Activated CD8-positive, alpha-beta T cell treated with anti-CD3 and anti-CD28 coated beads, Interleukin-2, amount 10 ng/mL, durations not matched to agents 7 days and 5 days (primary cell): ENCODE data around the gene NRXN3. TPM values are rescaled to one million over a fixed set of nuclear protein-coding genes. Genes with fewer than 3 reads are reported as not detected.

Source experiments
- ATAC-seq: fragments of 150-1000 bp; cut with Tn5 transposase; one replicate; pipeline ENCODE4 v1.10.0; 2021; ENCODE audit warnings: moderate library complexity
- CTCF ChIA-PET: fragments of 350-600 bp; sonication (Branson Sonifier 250); formaldehyde crosslinking; loops from one replicate; lab custom pipeline; 2021; ENCODE audit warnings: antibody characterized with exemption; lab: Charles Lee
- POLR2A ChIA-PET: fragments of 350-600 bp; sonication (Branson Sonifier 250); formaldehyde crosslinking; loops from one replicate; lab custom pipeline; 2021; ENCODE audit warnings: antibody characterized with exemption; lab: Charles Lee
- DNase-seq: peaks from one replicate; pipeline ENCODE4 v3.0.0-alpha.2; 2020
- H3K27ac Mint-ChIP-seq: one replicate; pipeline ENCODE4 v1.8.0; 2021; ENCODE audit warnings: mild to moderate bottlenecking, mixed read lengths
- H3K27me3 Mint-ChIP-seq: one replicate; pipeline ENCODE4 v1.8.0; 2021; ENCODE audit warnings: low read depth, mixed read lengths
- H3K36me3 Mint-ChIP-seq: one replicate; pipeline ENCODE4 v1.8.0; 2021; ENCODE audit warnings: low read depth, mixed read lengths
- H3K4me1 Mint-ChIP-seq: one replicate; pipeline ENCODE4 v1.8.0; 2021; ENCODE audit warnings: low read depth, mixed read lengths
- H3K4me3 Mint-ChIP-seq: one replicate; pipeline ENCODE4 v1.8.0; 2021; ENCODE audit warnings: mild to moderate bottlenecking, mixed read lengths
- H3K9me3 Mint-ChIP-seq: one replicate; pipeline ENCODE4 v1.8.0; 2022; ENCODE audit warnings: mixed read lengths; ENCODE audit not compliant: insufficient read depth
- total RNA-seq, 2 experiments: library from RNA; stranded (reverse); gene quantifications; one replicate each; pipeline ENCODE4 v1.2.3, GENCODE V29; 2021

The NRXN3 gene
- total RNA-seq, 2 experiments from 2014 or later = not detected

DNA sequence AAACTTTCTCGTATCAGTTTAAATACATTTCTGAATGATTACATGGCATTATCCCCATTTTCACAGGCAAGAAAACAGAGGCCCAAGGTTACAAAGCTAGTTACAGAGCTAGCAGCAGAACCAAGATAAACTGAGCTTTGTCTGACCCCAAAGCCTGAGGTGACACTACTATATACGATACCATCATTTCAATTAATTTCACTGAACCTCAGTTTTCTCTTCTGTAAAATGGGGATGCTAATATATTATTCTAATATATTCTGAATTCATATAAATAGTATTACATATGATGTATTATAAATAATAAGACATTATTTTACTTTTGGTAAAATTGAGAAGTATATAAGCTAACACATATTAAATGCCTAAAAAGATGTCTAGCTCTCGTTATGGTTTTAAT lies 143.3 kb downstream of the NRXN3 start:
- H3K27me3 Mint-ChIP-seq = peaks cover 3% of the 10 kb centered on the region
- POLR2A ChIA-PET = no interaction called here
- no peak for DNase-seq
- H3K9me3 Mint-ChIP-seq = no peaks in the 10 kb centered on the region
- H3K27ac Mint-ChIP-seq = no peak overlapping the region
- no peak for ATAC-seq
- H3K36me3 Mint-ChIP-seq = no peaks in the 10 kb centered on the region
- CTCF ChIA-PET = no interaction called here
- H3K4me1 Mint-ChIP-seq = no peaks in the 10 kb centered on the region
- no peak overlapping the region for H3K4me3 Mint-ChIP-seq

GRCh38 chr14:78314484-78314883 lies 144.3 kb downstream of the NRXN3 start:
- CTCF ChIA-PET = no interaction called here
- H3K36me3 Mint-ChIP-seq = no peaks in the 10 kb centered on the region

GRCh38 chr14:78316052-78316451 lies 145.9 kb downstream of the NRXN3 start:
- CTCF ChIA-PET = no interaction called here
- H3K4me3 Mint-ChIP-seq = no peak overlapping the region
- H3K9me3 Mint-ChIP-seq = no peaks in the 10 kb centered on the region
- POLR2A ChIA-PET = no interaction called here
- no peaks in the 10 kb centered on the region for H3K27me3 Mint-ChIP-seq
- DNase-seq = no peak
- no peaks in the 10 kb centered on the region for H3K36me3 Mint-ChIP-seq
- H3K4me1 Mint-ChIP-seq = no peaks in the 10 kb centered on the region
- H3K27ac Mint-ChIP-seq = no peak overlapping the region
- ATAC-seq = no peak

More at GRCh38 chr14:78314484-78314883, 144.3 kb downstream of the NRXN3 start:
- H3K27me3 Mint-ChIP-seq = peaks cover 3% of the 10 kb centered on the region
- ATAC-seq (no peak), DNase-seq (no peak)
- H3K27ac Mint-ChIP-seq = no peak overlapping the region
- H3K9me3 Mint-ChIP-seq = no peaks in the 10 kb centered on the region
- no peak overlapping the region for H3K4me3 Mint-ChIP-seq
- POLR2A ChIA-PET = no interaction called here
- no peaks in the 10 kb centered on the region for H3K4me1 Mint-ChIP-seq

- ATAC-seq (no peak), DNase-seq (no peak)
- H3K27me3 Mint-ChIP-seq = no peaks in the 10 kb centered on the region
- H3K4me3 Mint-ChIP-seq = no peak overlapping the region
- ChIA-PET POLR2A (no interaction called here), CTCF (no interaction called here)
- no peaks in the 10 kb centered on the region for H3K4me1 Mint-ChIP-seq
- H3K36me3 Mint-ChIP-seq = no peaks in the 10 kb centered on the region
- no peak overlapping the region for H3K27ac Mint-ChIP-seq
- H3K9me3 Mint-ChIP-seq = no peaks in the 10 kb centered on the region
Observed at GRCh38 chr14:78316786-78317185, 146.6 kb downstream of the NRXN3 start.

GRCh38 chr14:78319406-78319805 lies 149.2 kb downstream of the NRXN3 start:
- Mint-ChIP-seq H3K27me3 (no peaks in the 10 kb centered on the region), H3K9me3 (no peaks in the 10 kb centered on the region), H3K36me3 (no peaks in the 10 kb centered on the region), H3K4me1 (no peaks in the 10 kb centered on the region), H3K4me3 (no peak overlapping the region), H3K27ac (no peak overlapping the region)
- ChIA-PET CTCF (no interaction called here), POLR2A (no interaction called here)
- ATAC-seq = no peak
- DNase-seq = no peak

GRCh38 chr14:78319887-78320635 lies 149.9 kb downstream of the NRXN3 start:
- CTCF ChIA-PET = no interaction called here
- Mint-ChIP-seq H3K36me3 (no peaks in the 10 kb centered on the region), H3K27me3 (no peaks in the 10 kb centered on the region), H3K4me1 (no peaks in the 10 kb centered on the region), H3K9me3 (no peaks in the 10 kb centered on the region), H3K27ac (no peak overlapping the region), H3K4me3 (no peak overlapping the region)
- DNase-seq (no peak), ATAC-seq (no peak)
- POLR2A ChIA-PET = no interaction called here

DNA sequence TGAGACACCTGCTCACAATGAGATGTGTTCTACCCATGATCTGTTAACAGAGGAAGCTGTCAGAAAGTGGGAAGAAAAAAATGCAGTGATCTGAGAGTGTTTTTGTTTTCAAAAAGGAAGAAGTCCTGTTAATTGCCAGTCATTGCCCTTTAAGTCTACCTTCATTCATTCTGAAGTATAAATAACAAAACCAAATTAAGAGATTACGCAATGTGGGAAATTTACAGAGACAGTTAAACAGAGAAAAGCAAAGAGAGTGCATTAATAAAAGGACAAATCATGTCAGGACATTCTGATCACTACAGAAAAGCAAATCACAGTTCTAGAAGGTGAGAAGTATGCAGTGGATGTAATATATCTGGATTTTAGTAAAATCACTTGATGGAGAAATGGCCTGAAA lies 154.2 kb downstream of the NRXN3 start:
- no peak for ATAC-seq
- Mint-ChIP-seq H3K4me1 (no peaks in the 10 kb centered on the region), H3K27ac (no peak overlapping the region), H3K4me3 (no peak overlapping the region), H3K27me3 (peaks cover 3% of the 10 kb centered on the region), H3K9me3 (no peaks in the 10 kb centered on the region), H3K36me3 (no peaks in the 10 kb centered on the region)
- ChIA-PET POLR2A (no interaction called here), CTCF (no interaction called here)
- DNase-seq = no peak

DNA sequence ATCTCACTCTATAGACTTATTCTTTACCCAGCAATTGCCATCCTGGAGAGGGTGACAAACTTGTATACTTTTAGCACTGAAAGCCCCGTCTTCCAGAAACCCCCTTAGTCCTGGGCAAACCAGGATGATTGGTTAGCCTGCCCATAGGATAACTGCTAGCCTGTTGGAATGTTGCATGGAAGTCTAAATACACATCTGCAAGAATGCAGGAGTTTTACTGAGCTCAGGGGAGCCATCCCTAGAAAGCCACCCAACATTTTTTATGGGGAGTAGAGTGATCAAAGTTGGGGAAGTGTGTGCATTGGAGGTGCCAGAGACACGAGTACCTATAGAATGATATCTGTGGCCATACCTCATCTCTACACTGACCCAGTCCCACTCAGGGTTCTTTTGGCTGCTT lies 155.7 kb downstream of the NRXN3 start:
- DNase-seq (no peak), ATAC-seq (no peak)
- H3K36me3 Mint-ChIP-seq = no peaks in the 10 kb centered on the region
- H3K27me3 Mint-ChIP-seq = peaks cover 3% of the 10 kb centered on the region
- no peak overlapping the region for H3K27ac Mint-ChIP-seq
- ChIA-PET CTCF (no interaction called here), POLR2A (no interaction called here)
- no peak overlapping the region for H3K4me3 Mint-ChIP-seq
- no peaks in the 10 kb centered on the region for H3K4me1 Mint-ChIP-seq
- no peaks in the 10 kb centered on the region for H3K9me3 Mint-ChIP-seq

- no peak for ATAC-seq
- H3K27ac Mint-ChIP-seq = no peak overlapping the region
- peaks cover 3% of the 10 kb centered on the region for H3K27me3 Mint-ChIP-seq
- no peaks in the 10 kb centered on the region for H3K9me3 Mint-ChIP-seq
- ChIA-PET POLR2A (no interaction called here), CTCF (no interaction called here)
- DNase-seq = no peak
- H3K4me1 Mint-ChIP-seq = no peaks in the 10 kb centered on the region
- no peak overlapping the region for H3K4me3 Mint-ChIP-seq
- H3K36me3 Mint-ChIP-seq = no peaks in the 10 kb centered on the region
Observed at GRCh38 chr14:78327426-78328221, 157.5 kb downstream of the NRXN3 start.

- no peak overlapping the region for H3K4me3 Mint-ChIP-seq
- no peak for ATAC-seq
- H3K4me1 Mint-ChIP-seq = no peaks in the 10 kb centered on the region
- H3K36me3 Mint-ChIP-seq = no peaks in the 10 kb centered on the region
- POLR2A ChIA-PET = no interaction called here
- CTCF ChIA-PET = no interaction called here
- peaks cover 3% of the 10 kb centered on the region for H3K27me3 Mint-ChIP-seq
- no peaks in the 10 kb centered on the region for H3K9me3 Mint-ChIP-seq
- DNase-seq = no peak
- no peak overlapping the region for H3K27ac Mint-ChIP-seq
Observed at GRCh38 chr14:78329371-78329770, 159.2 kb downstream of the NRXN3 start.

DNA sequence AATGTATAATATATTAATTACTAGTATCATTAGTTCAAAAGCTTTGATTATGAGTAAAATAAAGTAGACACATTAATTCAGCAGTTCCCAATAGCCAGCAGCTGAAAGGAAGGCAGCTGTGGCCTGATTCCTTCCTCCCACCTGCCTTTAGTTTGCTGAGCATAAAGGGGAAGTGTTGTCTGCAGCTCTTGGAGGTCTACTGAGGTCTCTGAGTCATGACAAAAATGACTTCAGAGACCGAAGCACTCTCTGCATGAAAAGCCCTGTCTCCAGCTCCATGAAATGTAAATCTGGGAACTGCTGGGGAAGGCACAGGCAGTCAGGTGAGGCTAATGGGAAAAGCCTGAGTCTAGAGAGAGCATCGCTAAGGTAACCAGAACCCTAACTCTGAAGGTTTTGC lies 165.4 kb downstream of the NRXN3 start:
- H3K4me1 Mint-ChIP-seq = no peaks in the 10 kb centered on the region
- H3K4me3 Mint-ChIP-seq = no peak overlapping the region
- H3K9me3 Mint-ChIP-seq = no peaks in the 10 kb centered on the region
- ChIA-PET CTCF (no interaction called here), POLR2A (no interaction called here)
- no peak for ATAC-seq
- no peak for DNase-seq
- H3K36me3 Mint-ChIP-seq = no peaks in the 10 kb centered on the region
- no peak overlapping the region for H3K27ac Mint-ChIP-seq
- H3K27me3 Mint-ChIP-seq = no peaks in the 10 kb centered on the region

GRCh38 chr14:78340250-78340649 lies 170.1 kb downstream of the NRXN3 start:
- Mint-ChIP-seq H3K4me3 (no peak overlapping the region), H3K36me3 (no peaks in the 10 kb centered on the region), H3K27me3 (no peaks in the 10 kb centered on the region), H3K9me3 (no peaks in the 10 kb centered on the region), H3K27ac (no peak overlapping the region), H3K4me1 (no peaks in the 10 kb centered on the region)
- DNase-seq (no peak), ATAC-seq (no peak)
- ChIA-PET CTCF (no interaction called here), POLR2A (no interaction called here)
